HG03342 (cell line): ENCODE measurements around the gene HS3ST3B1.

Source experiments
- ATAC-seq: cut with Tn5 transposase; IDR thresholded peaks from one replicate; pipeline ENCODE4 v1.9.1; 2021; ENCODE audit warnings: mild to moderate bottlenecking, moderate library complexity; ENCODE audit not compliant: unreplicated experiment

The HS3ST3B1 gene

DNA sequence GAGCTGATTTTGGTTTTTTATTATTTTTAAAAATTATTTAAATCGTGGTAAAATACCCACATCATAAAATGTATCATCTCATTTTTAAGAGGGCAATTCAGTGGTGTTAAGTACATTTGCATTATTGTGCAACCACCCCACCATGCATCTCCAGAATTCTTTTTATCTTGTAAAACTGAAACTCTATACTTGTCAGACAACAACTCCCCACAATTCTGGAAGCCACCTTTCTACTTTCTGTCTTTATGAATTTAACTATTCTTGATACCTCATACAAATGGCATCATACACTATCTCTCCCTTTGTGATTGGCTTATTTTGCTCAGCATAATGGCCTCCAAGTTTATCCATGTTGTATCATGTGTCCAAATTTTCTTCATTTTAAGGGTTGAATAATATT, 97.9 kb downstream of the HS3ST3B1 start:
- no peak for ATAC-seq
